SK-N-SH (cell line): ENCODE data around the gene CDH4. TPM values are rescaled to one million over a fixed set of nuclear protein-coding genes. Genes with fewer than 3 reads are reported as not detected.

ENCODE experiments used
- CTCF ChIA-PET: fragments of 300-600, 350-600 bp; formaldehyde crosslinking; extraction: SDS; loops from one replicate; lab custom pipeline; 2021; lab: Yijun Ruan, JAX
- POLR2A ChIA-PET: fragments of 350-600 bp; sonication (Branson Sonifier 250); formaldehyde crosslinking; extraction: SDS; loops from one replicate; lab custom pipeline; 2020; ENCODE audit warnings: antibody characterized with exemption, inconsistent platforms; lab: Yijun Ruan, JAX
- DNase-seq: peaks from one replicate; pipeline ENCODE4 v3.0.0; 2012
- H2AFZ ChIP-seq: fragments of 200-600 bp; sonication (generic); 2 replicates; pipeline ENCODE4 v1.8.1; 2016; ENCODE audit warnings: antibody characterized with exemption, mild to moderate bottlenecking, low read depth
- H3F3A ChIP-seq: fragments of 200-600 bp; sonication (generic); replicated peaks from 2 replicates; pipeline ENCODE3; 2016; ENCODE audit warnings: antibody characterized with exemption, mild to moderate bottlenecking; ENCODE audit not compliant: insufficient read depth
- H3K27ac ChIP-seq, 2 experiments: fragments of 200-500 bp in 1 of 2; fragments of 200-600 bp in 1 of 2; sonication (Bioruptor generic) in 1 of 2; sonication (generic), shearing (Covaris generic) in 1 of 2; 2 replicates each; pipeline versions ENCODE4 v1.5.1 to v1.6.1; 2014 to 2016; ENCODE audit warnings: low read depth in 2 of 2, inconsistent platforms in 1 of 2, low read length in 1 of 2, mild to moderate bottlenecking in 1 of 2, mixed read lengths in 1 of 2
- H3K27me3 ChIP-seq: fragments of 200-600 bp; sonication (generic), shearing (Covaris generic); 2 replicates; pipeline ENCODE4 v1.6.1; 2016; ENCODE audit warnings: mixed run types; ENCODE audit not compliant: insufficient read depth
- H3K36me3 ChIP-seq, 2 experiments: fragments of 200-500 bp in 1 of 2; fragments of 200-600 bp in 1 of 2; sonication (Bioruptor generic) in 1 of 2; sonication (generic) in 1 of 2; replicated peaks in 1 of 2; 2 replicates each; pipeline versions ENCODE3 to v1.5.1; 2014 to 2016; ENCODE audit warnings: low read length in 1 of 2, mild to moderate bottlenecking in 1 of 2; ENCODE audit not compliant: insufficient read depth in 2 of 2, control insufficient read depth in 1 of 2
- H3K4me1 ChIP-seq, 2 experiments: fragments of 200-500 bp in 1 of 2; fragments of 200-600 bp in 1 of 2; sonication (Bioruptor generic) in 1 of 2; sonication (generic), shearing (Covaris generic) in 1 of 2; 2 replicates each; pipeline versions ENCODE4 v1.5.1 to v1.6.1; 2014 to 2016; ENCODE audit warnings: low read depth in 1 of 2, low read length in 1 of 2, mixed run types in 1 of 2; ENCODE audit not compliant: insufficient read depth in 2 of 2, control insufficient read depth in 1 of 2
- H3K4me2 ChIP-seq: fragments of 200-600 bp; sonication (generic), shearing (Covaris generic); 2 replicates; pipeline ENCODE4 v1.6.1; 2017; ENCODE audit warnings: mixed run types
- H3K4me3 ChIP-seq, 2 experiments: fragments of 200-500 bp in 1 of 2; fragments of 200-600 bp in 1 of 2; sonication (Bioruptor generic) in 1 of 2; sonication (generic), shearing (Covaris generic) in 1 of 2; 2 replicates each; pipeline versions ENCODE4 v1.5.1 to v1.8.1; 2014 to 2016; ENCODE audit warnings: low read depth in 2 of 2, inconsistent platforms in 1 of 2, low read length in 1 of 2, mild to moderate bottlenecking in 1 of 2, mixed read lengths in 1 of 2, moderate library complexity in 1 of 2
- H3K79me2 ChIP-seq: fragments of 200-600 bp; sonication (generic); 2 replicates; pipeline ENCODE4 v1.8.1; 2017; ENCODE audit warnings: mild to moderate bottlenecking; ENCODE audit not compliant: insufficient read depth
- H3K9ac ChIP-seq: fragments of 200-600 bp; sonication (generic); 2 replicates; pipeline ENCODE4 v1.6.1; 2017; ENCODE audit warnings: mixed run types
- H3K9me2 ChIP-seq: fragments of 200-600 bp; sonication (generic); 2 replicates; pipeline ENCODE4 v1.6.1; 2017; ENCODE audit warnings: mixed run types
- H3K9me3 ChIP-seq: fragments of 200-600 bp; sonication (generic); 2 replicates; pipeline ENCODE4 v1.6.1; 2017; ENCODE audit warnings: mixed run types, mild to moderate bottlenecking, moderate library complexity
- H4K20me1 ChIP-seq: fragments of 200-600 bp; sonication (generic); 2 replicates; pipeline ENCODE4 v1.6.1; 2017; ENCODE audit warnings: mild to moderate bottlenecking, mixed run types; ENCODE audit not compliant: insufficient read depth
- ELF1 ChIP-seq: IDR thresholded peaks from 2 replicates; pipeline ENCODE4 v1.4.0; 2012
- EP300 ChIP-seq, 2 experiments: IDR thresholded peaks; 2 replicates each; pipeline versions ENCODE4 v1.4.0 to v1.6.1; 2012; ENCODE audit warnings: borderline replicate concordance in 1 of 2, low read depth in 1 of 2, low read length in 1 of 2
- FOXM1 ChIP-seq: IDR thresholded peaks from 2 replicates; pipeline ENCODE4 v1.4.0; 2012; ENCODE audit warnings: low read depth, mild to moderate bottlenecking
- GABPA ChIP-seq: IDR thresholded peaks from 2 replicates; pipeline ENCODE4 v1.4.0; 2012; ENCODE audit warnings: low read depth, mild to moderate bottlenecking
- GATA2 ChIP-seq: sonication (generic); formaldehyde crosslinking; IDR thresholded peaks from 2 replicates; pipeline ENCODE4 v1.5.0; 2020; ENCODE audit warnings: mild to moderate bottlenecking, missing genetic modification reagents
- MXI1 ChIP-seq: IDR thresholded peaks from 2 replicates; pipeline ENCODE4 v1.6.1; 2012; ENCODE audit warnings: mild to moderate bottlenecking, low read depth, low read length, improper control_type of control experiment
- NFIC ChIP-seq: IDR thresholded peaks from 2 replicates; pipeline ENCODE4 v1.4.0; 2012; ENCODE audit warnings: borderline replicate concordance
- PBX3 ChIP-seq: IDR thresholded peaks from 2 replicates; pipeline ENCODE4; 2012
- RCOR1 ChIP-seq: fragments of 150-350 bp; IDR thresholded peaks from 2 replicates; pipeline ENCODE4 v1.6.1; 2017; ENCODE audit warnings: antibody characterized with exemption, low read length
- REST ChIP-seq: IDR thresholded peaks from 2 replicates; pipeline ENCODE4 v1.6.1; 2012; ENCODE audit warnings: mild to moderate bottlenecking, low read depth, low read length, moderate library complexity
- RXRA ChIP-seq: IDR thresholded peaks from 2 replicates; pipeline ENCODE4 v1.4.0; 2012; ENCODE audit warnings: low read depth, mild to moderate bottlenecking, borderline replicate concordance
- SIN3A ChIP-seq: IDR thresholded peaks from 2 replicates; pipeline ENCODE4 v1.6.1; 2012; ENCODE audit warnings: low read depth, mild to moderate bottlenecking, low read length, moderate library complexity, borderline replicate concordance
- SMC3 ChIP-seq: IDR thresholded peaks from 2 replicates; pipeline ENCODE4 v1.6.1; 2012; ENCODE audit warnings: low read depth, low read length, improper control_type of control experiment
- TAF1 ChIP-seq: IDR thresholded peaks from 2 replicates; pipeline ENCODE4 v1.6.1; 2012; ENCODE audit warnings: low read depth, mild to moderate bottlenecking, low read length, moderate library complexity, borderline replicate concordance
- TEAD4 ChIP-seq: IDR thresholded peaks from 2 replicates; pipeline ENCODE4 v1.4.0; 2012; ENCODE audit warnings: mild to moderate bottlenecking, borderline replicate concordance; ENCODE audit not compliant: insufficient read depth
- YY1 ChIP-seq: IDR thresholded peaks from 2 replicates; pipeline ENCODE4 v1.4.0; 2012; ENCODE audit warnings: low read depth, mild to moderate bottlenecking
- WGBS: methylation state at CpG from one replicate; pipeline ENCODE4 v1.1.6; 2017; ENCODE audit warnings: low lambda C conversion rate; 5-methylcytosine and 5-hydroxymethylcytosine counted together
- polyA plus RNA-seq, 3 experiments: library from polyadenylated mRNA; depleted of rRNA; stranded (reverse); fragments of >200 nt; gene quantifications; 2 replicates each; pipeline ENCODE4 v1.2.3, GENCODE V29; 2012

Gene CDH4
- polyA plus RNA-seq, 1 of the 3 experiments (the other 2 are of a cell fraction) = not detected

GRCh38 chr20:61949363-61949713, 697.3 kb downstream of the CDH4 start (continued):
- TF ChIP-seq REST (no peak), PBX3 (no peak), YY1 (no peak)

- no peaks in the 10 kb centered on the region for H3K27me3 ChIP-seq
- no peaks in the 10 kb centered on the region for H4K20me1 ChIP-seq
- TF ChIP-seq GABPA (no peak), GATA2 (no peak), TAF1 (no peak), SIN3A (no peak), RCOR1 (no peak), MXI1 (no peak), SMC3 (no peak), TEAD4 (no peak), EP300 (IDR thresholded peaks at IDR 0.05; ENCODE audit: borderline replicate concordance in 1 of 2, low read depth in 1 of 2, low read length in 1 of 2) (no peak), YY1 (no peak), ELF1 (no peak), NFIC (no peak), RXRA (no peak), FOXM1 (no peak)
- no peaks in the 10 kb centered on the region for H3K9me3 ChIP-seq
- H3F3A ChIP-seq = no peaks in the 10 kb centered on the region
- POLR2A ChIA-PET = no interaction called here
- H3K4me1 ChIP-seq = peaks cover 0 to 5% of the 10 kb centered on the region in 2 experiments; a peak in 1 of 4 replicates
- H3K27ac ChIP-seq = no peak overlapping the region
- no peak overlapping the region for H3K9ac ChIP-seq
- no peak overlapping the region for H3K4me3 ChIP-seq
- H3K36me3 ChIP-seq = no peaks in the 10 kb centered on the region
- no peaks in the 10 kb centered on the region for H3K9me2 ChIP-seq
- no peak overlapping the region for H3K4me2 ChIP-seq
- no peak overlapping the region for H2AFZ ChIP-seq
- DNase-seq = no peak
- no peaks in the 10 kb centered on the region for H3K79me2 ChIP-seq
- CTCF ChIA-PET = no interaction called here
- 50% methylated on average over 10 of the region's 21 CpGs for WGBS
Measured at GRCh38 chr20:61949714-61950640, 697.9 kb downstream of the CDH4 start.
